Esophagus muscularis mucosa (tissue), 4 donors: ENCODE results near the gene DNAH9. TPM values are rescaled to one million over a fixed set of nuclear protein-coding genes. Genes with fewer than 3 reads are reported as not detected.
A peak's percentile ranks its signal among the peaks of the same experiment; 100 is the strongest.

ENCODE experiments used
- DNase-seq: peaks from one replicate; pipeline ENCODE4 v3.0.0-alpha.2; 2017; ENCODE audit errors: extremely low spot score
- H3K27ac ChIP-seq, 4 donors: fragments of 200-600 bp; sonication (generic); replicated peaks in 1 of 4; 1 replicate in 3 of 4; 2 replicates in 1 of 4; pipeline ENCODE4 v1.5.1; 2016 to 2019; ENCODE audit warnings: mild to moderate bottlenecking in 1 of 4
- H3K27me3 ChIP-seq, 4 donors: fragments of 200-600 bp; sonication (generic); one replicate each; pipeline versions ENCODE4 v1.5.1 to v1.6.0; 2016 to 2019
- H3K36me3 ChIP-seq, 4 donors: fragments of 200-600 bp; sonication (generic); one replicate each; pipeline ENCODE4 v1.5.1; 2016 to 2019
- H3K4me1 ChIP-seq, 4 donors: fragments of 200-600 bp; sonication (generic); one replicate each; pipeline ENCODE4 v1.5.1; 2016 to 2019
- H3K4me3 ChIP-seq, 4 donors: fragments of 200-600 bp; sonication (generic); 1 replicate in 2 of 4; 2 replicates in 2 of 4; pipeline ENCODE4 v1.5.1; 2016 to 2019; ENCODE audit warnings: mild to moderate bottlenecking in 4 of 4, moderate library complexity in 1 of 4
- H3K9me3 ChIP-seq, 4 donors: fragments of 200-600 bp; sonication (generic); 1 replicate in 3 of 4; 2 replicates in 1 of 4; pipeline ENCODE4 v1.5.1; 2016 to 2019
- EP300 ChIP-seq: sonication (generic); formaldehyde crosslinking; IDR thresholded peaks from one replicate; pipeline ENCODE4 v1.6.1; 2017; ENCODE audit warnings: antibody characterized with exemption
- POLR2A ChIP-seq: fragments of 450-650 bp; IDR thresholded peaks from one replicate; pipeline ENCODE4 v1.6.1; 2017; ENCODE audit warnings: antibody characterized with exemption, moderate library complexity, mild to moderate bottlenecking, low read depth
- POLR2AphosphoS5 ChIP-seq, 2 donors: sonication (generic); formaldehyde crosslinking; IDR thresholded peaks; one replicate each; pipeline ENCODE4 v1.6.1; 2017; ENCODE audit warnings: antibody characterized with exemption in 2 of 2
- WGBS: methylation state at CpG from one replicate; pipeline ENCODE4 v1.1.5; 2018; 5-methylcytosine and 5-hydroxymethylcytosine counted together
- intact Hi-C: fragments of 100-400 bp; cut with DNase I; formaldehyde crosslinking; loops from one replicate; pipeline ENCODE4 v1.15.1; 2023
- total RNA-seq, 4 donors: library from RNA; depleted of rRNA; stranded (reverse); fragments of >200 nt; gene quantifications; one replicate each; pipeline versions ENCODE4 v1.1.0 to v1.2.1, GENCODE V29; 2016
- TF ChIP-seq, protein P1 (sequence below), 3 experiments: fragments of 200-600 bp in 2 of 3; fragments of 450-650 bp in 1 of 3; sonication (generic) in 2 of 3; IDR thresholded peaks; one replicate each; pipeline ENCODE4 v1.5.1; 2017 to 2019; ENCODE audit warnings: antibody characterized with exemption in 3 of 3, mild to moderate bottlenecking in 2 of 3, moderate library complexity in 1 of 3

Gene DNAH9
- total RNA-seq, 4 donors from 2014 or later = under 0.01 to 0.92 TPM; not detected in 2

DNA sequence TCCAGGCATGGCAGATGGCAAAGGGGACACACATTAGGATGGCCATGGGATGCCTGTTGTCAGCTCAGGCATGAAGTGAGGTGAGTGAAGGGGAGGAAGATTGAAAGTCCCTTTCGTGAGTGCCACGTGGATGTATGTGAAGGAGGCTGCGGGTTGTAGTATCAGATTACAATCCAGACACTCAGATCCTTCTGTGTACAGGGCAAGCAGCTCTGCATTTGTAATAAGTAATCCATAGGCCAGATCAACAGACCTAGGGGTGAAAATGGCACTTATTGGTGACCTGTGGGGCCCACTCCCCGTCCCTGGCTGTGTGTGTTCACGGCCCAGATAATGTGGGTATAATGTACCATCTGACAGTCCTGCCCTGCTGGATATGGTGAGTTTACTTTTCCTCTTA lies 159.5 kb downstream of the DNAH9 start:
- intact Hi-C loops = no loop called here
- 74% methylated on average over 5 of the region's 5 CpGs for WGBS

DNA sequence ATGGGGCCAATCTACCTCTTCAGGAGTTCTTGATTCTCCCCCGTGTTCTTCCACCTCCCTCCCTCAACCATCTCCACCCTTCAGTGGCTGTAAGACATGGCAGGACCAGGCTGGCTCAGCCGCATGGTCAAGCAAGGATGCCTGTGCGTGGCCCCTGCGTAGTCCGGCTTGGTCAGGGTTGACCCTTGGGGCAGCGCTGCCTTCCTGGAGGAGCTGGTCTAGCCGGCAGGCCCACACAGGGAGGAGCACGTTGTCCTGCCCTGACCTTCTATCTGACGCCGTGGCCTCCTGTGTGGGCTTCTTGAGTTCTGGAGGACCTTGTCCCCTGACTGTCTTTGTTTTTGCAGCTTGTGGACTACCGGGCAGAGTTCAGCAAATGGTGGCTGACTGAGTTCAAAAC lies 169.8 kb downstream of the DNAH9 start:
- 98% methylated on average over 6 of the region's 11 CpGs for WGBS
- DNase-seq = peak; percentile 78
- Histone ChIP-seq H3K4me1 (no peaks in the 10 kb centered on the region), H3K27ac (no peak overlapping the region), H3K27me3 (no peaks in the 10 kb centered on the region), H3K9me3 (no peaks in the 10 kb centered on the region), H3K36me3 (no peaks in the 10 kb centered on the region), H3K4me3 (no peak overlapping the region)
- TF ChIP-seq EP300 (no peak), POLR2AphosphoS5 (IDR thresholded peaks at IDR 0.05) (no peak), POLR2A (no peak)
- TF ChIP-seq, protein P1, sequence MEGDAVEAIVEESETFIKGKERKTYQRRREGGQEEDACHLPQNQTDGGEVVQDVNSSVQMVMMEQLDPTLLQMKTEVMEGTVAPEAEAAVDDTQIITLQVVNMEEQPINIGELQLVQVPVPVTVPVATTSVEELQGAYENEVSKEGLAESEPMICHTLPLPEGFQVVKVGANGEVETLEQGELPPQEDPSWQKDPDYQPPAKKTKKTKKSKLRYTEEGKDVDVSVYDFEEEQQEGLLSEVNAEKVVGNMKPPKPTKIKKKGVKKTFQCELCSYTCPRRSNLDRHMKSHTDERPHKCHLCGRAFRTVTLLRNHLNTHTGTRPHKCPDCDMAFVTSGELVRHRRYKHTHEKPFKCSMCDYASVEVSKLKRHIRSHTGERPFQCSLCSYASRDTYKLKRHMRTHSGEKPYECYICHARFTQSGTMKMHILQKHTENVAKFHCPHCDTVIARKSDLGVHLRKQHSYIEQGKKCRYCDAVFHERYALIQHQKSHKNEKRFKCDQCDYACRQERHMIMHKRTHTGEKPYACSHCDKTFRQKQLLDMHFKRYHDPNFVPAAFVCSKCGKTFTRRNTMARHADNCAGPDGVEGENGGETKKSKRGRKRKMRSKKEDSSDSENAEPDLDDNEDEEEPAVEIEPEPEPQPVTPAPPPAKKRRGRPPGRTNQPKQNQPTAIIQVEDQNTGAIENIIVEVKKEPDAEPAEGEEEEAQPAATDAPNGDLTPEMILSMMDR (IDR thresholded peaks at IDR 0.05) = no peak
- intact Hi-C loops = no loop called here

More for the DNA sequence above, 159.5 kb downstream of the DNAH9 start:
- H3K27ac ChIP-seq = no peak overlapping the region
- TF ChIP-seq POLR2AphosphoS5 (IDR thresholded peaks at IDR 0.05) (no peak), EP300 (no peak), POLR2A (no peak)
- TF ChIP-seq, protein P1 (IDR thresholded peaks at IDR 0.05) = no peak
- H3K4me1 ChIP-seq = no peaks in the 10 kb centered on the region
- no peaks in the 10 kb centered on the region for H3K36me3 ChIP-seq
- DNase-seq = peak; percentile 62
- no peak overlapping the region for H3K4me3 ChIP-seq
- peaks cover 0 to 10% (median 0%) of the 10 kb centered on the region in 4 donors for H3K27me3 ChIP-seq
- H3K9me3 ChIP-seq = peaks cover 0 to 6% (median 0%) of the 10 kb centered on the region in 4 donors

DNA sequence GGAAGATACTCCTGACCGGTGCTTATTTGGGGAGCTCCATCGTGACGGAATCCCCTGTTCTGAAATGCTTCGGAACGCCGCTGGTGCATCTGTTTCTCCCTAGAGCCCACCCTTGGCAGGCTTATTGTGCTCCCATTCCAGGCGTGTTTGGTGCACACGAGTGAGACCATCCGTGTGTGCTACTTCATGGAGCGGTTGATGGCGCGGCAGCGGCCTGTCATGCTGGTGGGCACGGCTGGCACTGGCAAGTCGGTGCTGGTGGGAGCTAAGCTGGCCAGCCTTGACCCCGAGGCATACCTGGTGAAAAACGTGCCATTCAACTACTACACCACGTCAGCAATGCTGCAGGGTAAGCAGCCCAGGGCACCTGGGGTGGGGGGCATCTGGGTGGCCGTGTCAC lies 170.7 kb downstream of the DNAH9 start:
- Histone ChIP-seq H3K4me3 (no peak overlapping the region), H3K9me3 (no peaks in the 10 kb centered on the region), H3K27ac (no peak overlapping the region), H3K4me1 (no peaks in the 10 kb centered on the region), H3K36me3 (no peaks in the 10 kb centered on the region), H3K27me3 (no peaks in the 10 kb centered on the region)
- TF ChIP-seq EP300 (no peak), POLR2A (no peak), POLR2AphosphoS5 (IDR thresholded peaks at IDR 0.05) (no peak)
- TF ChIP-seq, protein P1 (IDR thresholded peaks at IDR 0.05) = no peak
- DNase-seq = peak; percentile 85
- intact Hi-C loops = no loop called here
- 88% methylated on average over 15 of the region's 19 CpGs for WGBS

DNA sequence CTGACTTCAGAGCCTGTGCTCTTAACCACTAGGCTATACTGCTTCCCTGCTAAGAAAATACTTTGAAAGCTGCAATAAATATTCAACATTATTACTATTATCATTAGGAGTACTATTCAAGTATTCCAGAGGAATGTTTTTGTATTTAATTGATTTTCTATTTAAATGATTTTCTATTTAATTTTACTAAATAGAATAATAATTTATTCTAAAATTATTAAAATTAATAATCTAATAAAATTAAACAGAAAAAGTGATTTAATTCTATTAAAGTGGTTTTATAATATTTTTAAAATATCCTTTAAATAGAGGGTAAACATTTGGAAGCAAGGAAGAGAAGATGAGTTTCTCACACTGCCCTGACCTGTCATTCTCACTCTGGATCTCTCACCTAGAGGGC lies 173.8 kb downstream of the DNAH9 start:
- no peaks in the 10 kb centered on the region for H3K36me3 ChIP-seq
- TF ChIP-seq EP300 = no peak
- TF ChIP-seq, protein P1 (IDR thresholded peaks at IDR 0.05) = no peak
- no peak for TF ChIP-seq POLR2A
- no peak for TF ChIP-seq POLR2AphosphoS5 (IDR thresholded peaks at IDR 0.05)
- no peak overlapping the region for H3K27ac ChIP-seq
- no peak overlapping the region for H3K4me3 ChIP-seq
- no peaks in the 10 kb centered on the region for H3K9me3 ChIP-seq
- intact Hi-C loops = no loop called here
- DNase-seq = no peak
- H3K4me1 ChIP-seq = no peaks in the 10 kb centered on the region
- H3K27me3 ChIP-seq = no peaks in the 10 kb centered on the region

DNA sequence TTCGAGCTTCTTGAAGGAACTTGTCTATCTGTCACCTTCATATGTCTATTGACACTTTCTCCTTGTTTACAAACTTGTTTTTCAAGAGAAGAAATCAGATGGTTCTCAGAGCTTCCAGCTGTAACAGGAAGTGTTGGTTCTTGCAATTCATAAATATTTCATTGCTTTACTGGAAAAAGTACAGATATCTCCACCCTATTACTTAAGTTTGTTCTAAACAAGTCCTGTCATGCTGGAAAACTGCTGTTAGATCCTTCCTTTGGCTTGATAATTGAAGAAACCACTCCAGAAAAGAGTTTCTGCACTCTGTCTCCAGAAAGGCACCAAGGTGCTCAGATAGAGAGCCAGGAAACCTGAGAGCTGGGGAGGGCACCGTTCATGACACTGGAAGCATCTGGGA lies 181.6 kb downstream of the DNAH9 start:
- no peak for DNase-seq
- Histone ChIP-seq H3K27me3 (no peaks in the 10 kb centered on the region), H3K9me3 (no peaks in the 10 kb centered on the region), H3K4me1 (no peaks in the 10 kb centered on the region), H3K27ac (peak overlapping the region in 1 of 4 donors; percentile 20), H3K36me3 (no peaks in the 10 kb centered on the region), H3K4me3 (no peak overlapping the region)
- intact Hi-C loops = no loop called here
- 70% methylated on average over 2 of the region's 2 CpGs for WGBS
- no peak for TF ChIP-seq POLR2A
- TF ChIP-seq EP300 = no peak
- TF ChIP-seq, protein P1 (IDR thresholded peaks at IDR 0.05) = no peak
- TF ChIP-seq POLR2AphosphoS5 (IDR thresholded peaks at IDR 0.05) = no peak
